ENCODE measurements around the gene LIMS2. TPM values are rescaled to one million over a fixed set of nuclear protein-coding genes. Genes with fewer than 3 reads are reported as not detected.

Gene LIMS2
- total and polyA plus RNA-seq, 2 donors (not counting 3 experiments of a cell fraction or from before 2014, with no cell fraction given) = 48.3 to 55.6 TPM

DNA sequence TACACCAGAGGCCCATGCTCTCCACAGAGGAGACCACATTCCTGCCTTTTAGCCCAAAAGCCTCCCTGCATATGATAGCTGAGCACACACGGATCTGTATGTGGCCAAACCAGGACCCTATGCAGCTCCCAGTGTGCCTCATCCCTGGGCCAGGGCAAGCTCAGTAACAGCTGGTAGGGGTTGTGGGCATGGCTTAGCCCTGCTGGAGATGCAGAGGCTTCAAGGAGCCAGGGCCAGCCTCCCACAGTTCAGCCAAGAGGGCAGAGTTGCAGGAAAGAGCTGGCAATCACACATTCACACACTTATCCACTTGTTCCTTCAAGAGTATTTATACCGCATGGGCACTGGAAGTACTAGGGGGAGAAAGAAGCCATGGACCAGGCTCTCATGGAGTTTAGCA lies 1.6 kb upstream of the LIMS2 start:
- Histone ChIP-seq H3K27me3 (ENCODE audit: control insufficient read depth in 2 of 2, insufficient read depth in 2 of 2, low read length in 2 of 2) (no peaks in the 10 kb centered on the region), H4K20me1 (replicated peaks; ENCODE audit: control insufficient read depth, extremely low read depth, insufficient read depth, low read length) (no peaks in the 10 kb centered on the region), H3K9me3 (replicated peaks; ENCODE audit: control insufficient read depth, insufficient read depth, low read length) (no peaks in the 10 kb centered on the region), H3K4me1 (ENCODE audit: control insufficient read depth, extremely low read depth, insufficient read depth, low read length) (peaks cover 29% of the 10 kb centered on the region), H3K9ac (replicated peaks; ENCODE audit: extremely low read depth, insufficient read depth, low read length) (no peak overlapping the region), H2AFZ (ENCODE audit: low read depth, low read length) (no peak overlapping the region), H3K9me1 (replicated peaks; ENCODE audit: control insufficient read depth, extremely low read depth, insufficient read depth, low read length) (no peaks in the 10 kb centered on the region), H3K4me2 (ENCODE audit: insufficient read depth, low read length) (no peak overlapping the region), H3K27ac (ENCODE audit: insufficient read depth, low read depth, low read length) (no peak overlapping the region), H3K79me2 (ENCODE audit: control insufficient read depth, insufficient read depth, low read length) (no peaks in the 10 kb centered on the region), H3K4me3 (replicated peaks in 1 of 3; ENCODE audit: insufficient read depth in 1 of 3, low read depth in 1 of 3, low read length in 3 of 3) (no peak overlapping the region), H3K36me3 (ENCODE audit: control insufficient read depth in 2 of 2, extremely low read depth in 1 of 2, insufficient read depth in 2 of 2, low read length in 2 of 2) (no peaks in the 10 kb centered on the region)
- DNase-seq (ENCODE audit: low read depth, low spot score) (no peak), FAIRE-seq (no peak)
- POLR2A ChIA-PET = no interaction called here
- no TSS peak for BruUV-seq (replicated peaks)
- no peak for TF ChIP-seq MAX (IDR thresholded peaks at IDR 0.05; ENCODE audit: insufficient read depth, insufficient read length)
- TF ChIP-seq EZH2 (IDR thresholded peaks at IDR 0.05; ENCODE audit: borderline replicate concordance, low read depth, low read length, severe bottlenecking) = no peak
- TF ChIP-seq MYC (IDR thresholded peaks at IDR 0.05; ENCODE audit: low read depth, low read length) = no peak
- no peak for TF ChIP-seq JUN (IDR thresholded peaks at IDR 0.05; ENCODE audit: borderline replicate concordance, insufficient read depth, insufficient read length, low read depth)
- TF ChIP-seq FOS (IDR thresholded peaks at IDR 0.05; ENCODE audit: borderline replicate concordance, insufficient read depth, low read length) = no peak
- TF ChIP-seq, protein P1, sequence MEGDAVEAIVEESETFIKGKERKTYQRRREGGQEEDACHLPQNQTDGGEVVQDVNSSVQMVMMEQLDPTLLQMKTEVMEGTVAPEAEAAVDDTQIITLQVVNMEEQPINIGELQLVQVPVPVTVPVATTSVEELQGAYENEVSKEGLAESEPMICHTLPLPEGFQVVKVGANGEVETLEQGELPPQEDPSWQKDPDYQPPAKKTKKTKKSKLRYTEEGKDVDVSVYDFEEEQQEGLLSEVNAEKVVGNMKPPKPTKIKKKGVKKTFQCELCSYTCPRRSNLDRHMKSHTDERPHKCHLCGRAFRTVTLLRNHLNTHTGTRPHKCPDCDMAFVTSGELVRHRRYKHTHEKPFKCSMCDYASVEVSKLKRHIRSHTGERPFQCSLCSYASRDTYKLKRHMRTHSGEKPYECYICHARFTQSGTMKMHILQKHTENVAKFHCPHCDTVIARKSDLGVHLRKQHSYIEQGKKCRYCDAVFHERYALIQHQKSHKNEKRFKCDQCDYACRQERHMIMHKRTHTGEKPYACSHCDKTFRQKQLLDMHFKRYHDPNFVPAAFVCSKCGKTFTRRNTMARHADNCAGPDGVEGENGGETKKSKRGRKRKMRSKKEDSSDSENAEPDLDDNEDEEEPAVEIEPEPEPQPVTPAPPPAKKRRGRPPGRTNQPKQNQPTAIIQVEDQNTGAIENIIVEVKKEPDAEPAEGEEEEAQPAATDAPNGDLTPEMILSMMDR (IDR thresholded peaks at IDR 0.05; ENCODE audit: extremely low read depth in 1 of 2, insufficient read depth in 1 of 2, low read depth in 1 of 2, low read length in 2 of 2) = no peak
- intact Hi-C loops (cut with micrococcal nuclease) (no loop called here), dilution Hi-C loops (cut with MboI; ENCODE audit: extremely low pct_ligation_motif_present, low sequenced_read_pairs) (no loop called here)
- CTCF ChIA-PET = interaction anchor here (3.9 to 5.7 kb wide), 4 partner anchors 18 to 84 kb away, joined by 37 to 151 read pairs (median 50); no protein-coding TSS in a partner anchor
